IPS-11a (cell line): ENCODE results near the gene ATP10A.

Experiments
- H3K4me3 ChIP-seq: one replicate; pipeline ENCODE4 v1.5.1; 2013; ENCODE audit warnings: low read depth, low read length, control low read depth

ATP10A gene

GRCh38 chr15:25708391-25708790 lies 154.7 kb downstream of the ATP10A start:
- no peak overlapping the region for H3K4me3 ChIP-seq

- no peak overlapping the region for H3K4me3 ChIP-seq
These were observed 155.3 kb downstream of the ATP10A start for GRCh38 chr15:25707656-25708365.

- no peak overlapping the region for H3K4me3 ChIP-seq
These were observed 156.8 kb downstream of the ATP10A start for GRCh38 chr15:25706176-25706955.

GRCh38 chr15:25705433-25706115 lies 157.6 kb downstream of the ATP10A start:
- H3K4me3 ChIP-seq = no peak overlapping the region

- H3K4me3 ChIP-seq = no peak overlapping the region
These were observed 159.4 kb downstream of the ATP10A start for GRCh38 chr15:25703726-25704125.

- no peak overlapping the region for H3K4me3 ChIP-seq
These were observed 161.2 kb downstream of the ATP10A start for GRCh38 chr15:25701721-25702465.

- no peak overlapping the region for H3K4me3 ChIP-seq
These were observed 162.2 kb downstream of the ATP10A start for GRCh38 chr15:25700916-25701315.

- H3K4me3 ChIP-seq = no peak overlapping the region
These were observed 165.5 kb downstream of the ATP10A start for GRCh38 chr15:25697586-25697985.

- no peak overlapping the region for H3K4me3 ChIP-seq
These were observed 167.0 kb downstream of the ATP10A start for GRCh38 chr15:25695875-25696760.

- H3K4me3 ChIP-seq = no peak overlapping the region
These were observed 168.3 kb downstream of the ATP10A start for GRCh38 chr15:25694823-25695312.

GRCh38 chr15:25694239-25694584 lies 168.9 kb downstream of the ATP10A start:
- H3K4me3 ChIP-seq = no peak overlapping the region

- no peak overlapping the region for H3K4me3 ChIP-seq
These were observed 169.5 kb downstream of the ATP10A start for GRCh38 chr15:25693321-25694238.

- H3K4me3 ChIP-seq = no peak overlapping the region
These were observed 171.3 kb downstream of the ATP10A start for GRCh38 chr15:25691544-25692430.

- H3K4me3 ChIP-seq = no peak overlapping the region
These were observed 172.2 kb downstream of the ATP10A start for GRCh38 chr15:25690673-25691543.

- no peak overlapping the region for H3K4me3 ChIP-seq
These were observed 173.5 kb downstream of the ATP10A start for GRCh38 chr15:25689592-25689991.

GRCh38 chr15:25688166-25688565 lies 175.0 kb downstream of the ATP10A start:
- H3K4me3 ChIP-seq = no peak overlapping the region

GRCh38 chr15:25687689-25688088 lies 175.4 kb downstream of the ATP10A start:
- no peak overlapping the region for H3K4me3 ChIP-seq
